GM12872 (cell line): ENCODE data around the gene KIAA0319L.

ENCODE experiments used
- CTCF ChIP-seq: IDR thresholded peaks from 3 replicates; pipeline ENCODE4 v1.5.1; 2011; ENCODE audit warnings: low read depth, mild to moderate bottlenecking, low read length, moderate library complexity; ENCODE audit not compliant: insufficient read depth

Gene KIAA0319L

GRCh38 chr1:35488336-35488735 lies 68.9 kb downstream of the KIAA0319L start:
- no peak for TF ChIP-seq CTCF

DNA sequence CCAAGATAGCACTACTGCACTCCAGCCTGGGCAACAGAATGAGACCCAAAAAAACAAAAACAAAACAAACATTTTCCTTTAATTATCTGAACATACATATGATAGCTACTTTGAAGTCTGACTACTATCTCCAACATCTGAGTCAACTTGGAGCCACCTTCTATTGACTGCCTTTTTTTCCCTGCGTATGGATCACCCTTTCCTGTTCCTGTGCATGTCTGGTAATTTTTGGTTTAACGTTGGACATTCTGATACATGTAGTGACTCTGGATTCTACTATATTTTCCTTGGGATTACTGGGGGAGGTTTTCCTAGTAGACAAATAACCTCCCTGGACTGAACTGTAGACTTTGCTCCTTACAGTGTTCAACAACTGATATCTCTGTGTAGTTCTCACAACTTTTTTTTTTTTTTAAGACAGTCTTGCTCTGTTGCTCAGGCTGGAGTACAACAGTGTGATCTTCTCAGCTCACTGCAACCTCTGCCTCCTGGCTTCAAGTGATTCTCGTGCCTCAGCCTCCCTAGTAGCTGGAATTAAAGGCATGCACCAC lies 70.3 kb downstream of the KIAA0319L start:
- TF ChIP-seq CTCF, result no peak

DNA sequence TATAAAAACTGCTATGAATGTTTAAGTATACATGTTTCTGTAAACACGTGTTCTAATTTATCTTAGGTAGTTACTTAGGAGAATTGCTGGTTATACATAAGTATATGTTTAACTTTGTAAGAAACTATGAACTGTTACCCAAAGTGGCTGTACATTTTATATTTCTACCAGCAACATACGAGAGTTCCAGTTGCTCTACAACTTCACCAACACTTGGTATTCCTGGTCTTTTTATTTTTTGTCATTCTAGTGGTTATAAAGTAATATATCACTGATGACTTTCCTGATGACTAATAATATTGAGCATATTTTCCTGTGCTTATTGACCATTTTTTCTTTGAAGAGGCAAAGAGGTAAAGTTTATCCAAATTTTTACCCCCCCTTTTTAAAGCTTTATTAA lies 76.0 kb downstream of the KIAA0319L start:
- TF ChIP-seq CTCF, result no peak

GRCh38 chr1:35477870-35478269 lies 79.3 kb downstream of the KIAA0319L start:
- TF ChIP-seq CTCF, result no peak

- TF ChIP-seq CTCF, result no peak
Observed at GRCh38 chr1:35475856-35476674, 81.1 kb downstream of the KIAA0319L start.

DNA sequence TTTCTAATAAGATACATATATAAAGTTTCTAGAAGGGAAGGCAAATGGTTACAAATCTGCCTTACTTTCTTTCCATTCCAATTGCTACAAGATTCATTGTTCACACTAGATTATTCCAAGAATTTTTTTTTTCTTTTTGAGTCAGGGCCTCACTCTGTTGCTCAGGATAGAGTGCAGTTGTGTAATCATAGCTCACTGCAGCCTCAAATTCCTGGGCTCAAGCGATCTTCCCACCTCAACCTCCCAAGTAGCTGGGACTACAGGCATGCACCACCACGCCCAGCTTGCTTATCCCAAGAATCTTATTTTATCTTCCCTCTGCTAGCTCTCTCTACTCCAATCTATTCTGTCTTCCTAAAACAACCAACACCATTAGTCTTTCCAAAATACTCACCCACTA lies 81.8 kb downstream of the KIAA0319L start:
- no peak for TF ChIP-seq CTCF

GRCh38 chr1:35470977-35471613 lies 86.1 kb downstream of the KIAA0319L start:
- TF ChIP-seq CTCF, result no peak
